Neural progenitor cell (in vitro differentiated cells): ENCODE results near the gene GPNMB. TPM values are rescaled to one million over a fixed set of nuclear protein-coding genes. Genes with fewer than 3 reads are reported as not detected.
A peak's percentile ranks its signal among the peaks of the same experiment; 100 is the strongest.

Experiments used
- DNase-seq: peaks from one replicate; pipeline ENCODE4 v3.0.0-alpha.2; 2016; ENCODE audit warnings: low spot score
- H2AFZ ChIP-seq: fragments of 200-600 bp; sonication (generic); replicated peaks from 2 replicates; pipeline ENCODE4 v1.6.1; 2016; ENCODE audit warnings: antibody characterized with exemption
- H3F3A ChIP-seq: fragments of 200-600 bp; sonication (generic); 2 replicates; pipeline ENCODE4 v1.6.1; 2016; ENCODE audit warnings: antibody characterized with exemption, low read depth
- H3K27ac ChIP-seq: fragments of 200-600 bp; sonication (generic); 2 replicates; pipeline ENCODE4 v1.5.1; 2016; ENCODE audit warnings: mild to moderate bottlenecking
- H3K27me3 ChIP-seq: fragments of 200-600 bp; sonication (generic); 2 replicates; pipeline ENCODE4 v1.6.1; 2016; ENCODE audit warnings: mild to moderate bottlenecking, moderate library complexity
- H3K36me3 ChIP-seq: fragments of 200-600 bp; sonication (generic); 2 replicates; pipeline ENCODE4 v1.5.1; 2016
- H3K4me1 ChIP-seq: fragments of 200-600 bp; sonication (generic); 2 replicates; pipeline ENCODE4 v1.6.1; 2016; ENCODE audit warnings: mixed run types
- H3K4me2 ChIP-seq: fragments of 200-600 bp; sonication (generic); 2 replicates; pipeline ENCODE4 v1.6.1; 2016
- H3K4me3 ChIP-seq: fragments of 200-600 bp; sonication (generic); 2 replicates; pipeline ENCODE4 v1.5.1; 2016
- H3K79me2 ChIP-seq: fragments of 200-600 bp; sonication (generic); 2 replicates; pipeline ENCODE4 v1.6.1; 2016; ENCODE audit warnings: low read depth
- H3K9ac ChIP-seq: fragments of 200-600 bp; sonication (generic); 2 replicates; pipeline ENCODE4 v1.6.1; 2016
- H3K9me3 ChIP-seq: fragments of 200-600 bp; sonication (generic); 2 replicates; pipeline ENCODE4 v1.5.1; 2016; ENCODE audit warnings: low read depth
- H4K20me1 ChIP-seq: fragments of 200-600 bp; sonication (generic); 2 replicates; pipeline ENCODE4 v1.6.1; 2016; ENCODE audit warnings: low read depth
- H3K27ac Mint-ChIP-seq: 3 replicates; pipeline ENCODE4 v1.8.0; 2021; ENCODE audit warnings: mixed read lengths
- H3K27me3 Mint-ChIP-seq: 2 replicates; pipeline ENCODE4 v1.8.0; 2022; ENCODE audit warnings: low read depth, mild to moderate bottlenecking, inconsistent platforms, moderate library complexity, mixed read lengths; ENCODE audit not compliant: insufficient read depth
- H3K36me3 Mint-ChIP-seq: 3 replicates; pipeline ENCODE4 v1.8.0; 2021; ENCODE audit warnings: mixed read lengths
- H3K4me1 Mint-ChIP-seq: 3 replicates; pipeline ENCODE4 v1.8.0; 2021; ENCODE audit warnings: mixed read lengths
- H3K4me3 Mint-ChIP-seq: 3 replicates; pipeline ENCODE4 v1.8.0; 2021; ENCODE audit warnings: mild to moderate bottlenecking, moderate library complexity, mixed read lengths
- H3K9me3 Mint-ChIP-seq: 3 replicates; pipeline ENCODE4 v1.8.0; 2020; ENCODE audit warnings: mixed read lengths
- CTCF ChIP-seq: fragments of 200-600 bp; sonication (generic); IDR thresholded peaks from 2 replicates; pipeline ENCODE4 v1.5.1; 2017; ENCODE audit warnings: antibody characterized with exemption, mild to moderate bottlenecking
- EZH2 ChIP-seq: fragments of 200-600 bp; sonication (generic); IDR thresholded peaks from 2 replicates; pipeline ENCODE4 v1.6.1; 2017; ENCODE audit warnings: antibody characterized with exemption, mild to moderate bottlenecking, moderate library complexity
- EZH2phosphoT487 ChIP-seq: fragments of 200-600 bp; sonication (generic); IDR thresholded peaks from 2 replicates; pipeline ENCODE4 v1.6.1; 2017; ENCODE audit warnings: antibody characterized with exemption
- total RNA-seq: library from RNA; depleted of rRNA; stranded (reverse); fragments of >200 nt; gene quantifications from 2 replicates; pipeline ENCODE4 v1.2.3, GENCODE V29; 2015; ENCODE audit warnings: low replicate concordance

Gene GPNMB
- total RNA-seq, 1 donor from 2014 or later = not detected

GRCh38 chr7:23260371-23260770 lies 13.8 kb downstream of the GPNMB start:
- Histone ChIP-seq H3K27ac (no peak overlapping the region), H2AFZ (no peak overlapping the region), H3K9ac (no peak overlapping the region), H3K79me2 (no peaks in the 10 kb centered on the region), H3K4me3 (no peak overlapping the region), H3K36me3 (no peaks in the 10 kb centered on the region), H3F3A (no peaks in the 10 kb centered on the region), H4K20me1 (no peaks in the 10 kb centered on the region), H3K27me3 (no peaks in the 10 kb centered on the region), H3K4me1 (no peaks in the 10 kb centered on the region), H3K4me2 (no peak overlapping the region), H3K9me3 (no peaks in the 10 kb centered on the region)
- Mint-ChIP-seq H3K4me3 (no peak overlapping the region), H3K27ac (no peak overlapping the region), H3K9me3 (no peaks in the 10 kb centered on the region), H3K4me1 (no peaks in the 10 kb centered on the region), H3K36me3 (no peaks in the 10 kb centered on the region), H3K27me3 (peaks cover 2% of the 10 kb centered on the region)
- TF ChIP-seq EZH2phosphoT487 = no peak
- no peak for TF ChIP-seq CTCF
- no peak for TF ChIP-seq EZH2
- DNase-seq = no peak

GRCh38 chr7:23261843-23262452 lies 15.4 kb downstream of the GPNMB start:
- Histone ChIP-seq H4K20me1 (no peaks in the 10 kb centered on the region), H3K27me3 (no peaks in the 10 kb centered on the region), H3K36me3 (no peaks in the 10 kb centered on the region), H3K27ac (no peak overlapping the region), H3K4me2 (no peak overlapping the region), H2AFZ (no peak overlapping the region), H3F3A (no peaks in the 10 kb centered on the region), H3K4me3 (no peak overlapping the region), H3K4me1 (no peaks in the 10 kb centered on the region), H3K79me2 (no peaks in the 10 kb centered on the region), H3K9ac (no peak overlapping the region), H3K9me3 (no peaks in the 10 kb centered on the region)
- H3K36me3 Mint-ChIP-seq = no peaks in the 10 kb centered on the region
- peaks cover 2% of the 10 kb centered on the region for H3K27me3 Mint-ChIP-seq
- DNase-seq = peak; percentile 77
- no peaks in the 10 kb centered on the region for H3K9me3 Mint-ChIP-seq
- no peaks in the 10 kb centered on the region for H3K4me1 Mint-ChIP-seq
- TF ChIP-seq CTCF = peak; percentile 90
- no peak for TF ChIP-seq EZH2
- no peak overlapping the region for H3K27ac Mint-ChIP-seq
- H3K4me3 Mint-ChIP-seq = no peak overlapping the region

GRCh38 chr7:23264916-23265458 lies 18.4 kb downstream of the GPNMB start:
- Mint-ChIP-seq H3K4me1 (no peaks in the 10 kb centered on the region), H3K36me3 (no peaks in the 10 kb centered on the region), H3K4me3 (no peak overlapping the region), H3K27me3 (peaks cover 2% of the 10 kb centered on the region), H3K9me3 (no peaks in the 10 kb centered on the region), H3K27ac (no peak overlapping the region)
- peak overlapping the region; percentile 19 for H2AFZ ChIP-seq
- H3K36me3 ChIP-seq = no peaks in the 10 kb centered on the region
- H3K9ac ChIP-seq = no peak overlapping the region
- no peak for TF ChIP-seq CTCF
- TF ChIP-seq EZH2 = no peak
- no peak for TF ChIP-seq EZH2phosphoT487
- no peaks in the 10 kb centered on the region for H3K27me3 ChIP-seq
- no peaks in the 10 kb centered on the region for H3F3A ChIP-seq
- H3K4me3 ChIP-seq = no peak overlapping the region
- H3K27ac ChIP-seq = no peak overlapping the region
- no peak for DNase-seq
- H3K4me1 ChIP-seq = no peaks in the 10 kb centered on the region
- H4K20me1 ChIP-seq = no peaks in the 10 kb centered on the region
- H3K4me2 ChIP-seq = no peak overlapping the region
- H3K79me2 ChIP-seq = no peaks in the 10 kb centered on the region
- no peaks in the 10 kb centered on the region for H3K9me3 ChIP-seq
